Esophagus muscularis mucosa (tissue), 4 donors: ENCODE measurements around the gene C22orf23. TPM values are rescaled to one million over a fixed set of nuclear protein-coding genes. Genes with fewer than 3 reads are reported as not detected.

ENCODE experiments used
- DNase-seq: peaks from one replicate; pipeline ENCODE4 v3.0.0-alpha.2; 2017; ENCODE audit errors: extremely low spot score
- H3K27ac ChIP-seq, 4 donors: fragments of 200-600 bp; sonication (generic); replicated peaks in 1 of 4; 1 replicate in 3 of 4; 2 replicates in 1 of 4; pipeline ENCODE4 v1.5.1; 2016 to 2019; ENCODE audit warnings: mild to moderate bottlenecking in 1 of 4
- H3K27me3 ChIP-seq, 4 donors: fragments of 200-600 bp; sonication (generic); one replicate each; pipeline versions ENCODE4 v1.5.1 to v1.6.0; 2016 to 2019
- H3K36me3 ChIP-seq, 4 donors: fragments of 200-600 bp; sonication (generic); one replicate each; pipeline ENCODE4 v1.5.1; 2016 to 2019
- H3K4me1 ChIP-seq, 4 donors: fragments of 200-600 bp; sonication (generic); one replicate each; pipeline ENCODE4 v1.5.1; 2016 to 2019
- H3K4me3 ChIP-seq, 4 donors: fragments of 200-600 bp; sonication (generic); 1 replicate in 2 of 4; 2 replicates in 2 of 4; pipeline ENCODE4 v1.5.1; 2016 to 2019; ENCODE audit warnings: mild to moderate bottlenecking in 4 of 4, moderate library complexity in 1 of 4
- H3K9me3 ChIP-seq, 4 donors: fragments of 200-600 bp; sonication (generic); 1 replicate in 3 of 4; 2 replicates in 1 of 4; pipeline ENCODE4 v1.5.1; 2016 to 2019
- CTCF ChIP-seq, 3 experiments: fragments of 200-600 bp in 2 of 3; fragments of 450-650 bp in 1 of 3; sonication (generic) in 2 of 3; IDR thresholded peaks; one replicate each; pipeline ENCODE4 v1.5.1; 2017 to 2019; ENCODE audit warnings: antibody characterized with exemption in 3 of 3, mild to moderate bottlenecking in 2 of 3, moderate library complexity in 1 of 3
- EP300 ChIP-seq: sonication (generic); formaldehyde crosslinking; IDR thresholded peaks from one replicate; pipeline ENCODE4 v1.6.1; 2017; ENCODE audit warnings: antibody characterized with exemption
- POLR2A ChIP-seq: fragments of 450-650 bp; IDR thresholded peaks from one replicate; pipeline ENCODE4 v1.6.1; 2017; ENCODE audit warnings: antibody characterized with exemption, moderate library complexity, mild to moderate bottlenecking, low read depth
- POLR2AphosphoS5 ChIP-seq, 2 donors: sonication (generic); formaldehyde crosslinking; IDR thresholded peaks; one replicate each; pipeline ENCODE4 v1.6.1; 2017; ENCODE audit warnings: antibody characterized with exemption in 2 of 2
- WGBS: methylation state at CpG from one replicate; pipeline ENCODE4 v1.1.5; 2018; 5-methylcytosine and 5-hydroxymethylcytosine counted together
- intact Hi-C: fragments of 100-400 bp; cut with DNase I; formaldehyde crosslinking; loops from one replicate; pipeline ENCODE4 v1.15.1; 2023
- total RNA-seq, 4 donors: library from RNA; depleted of rRNA; stranded (reverse); fragments of >200 nt; gene quantifications; one replicate each; pipeline versions ENCODE4 v1.1.0 to v1.2.1, GENCODE V29; 2016

C22orf23 gene
- total RNA-seq, 4 donors from 2014 or later: not detected

GRCh38 chr22:37924386-37925065 is 28.9 kb downstream of the C22orf23 start:
- peak overlapping the region; percentile 40 to 61 (median 57) for H3K27ac ChIP-seq
- no peak overlapping the region for H3K4me3 ChIP-seq
- peaks cover 58 to 100% (median 96%) of the 10 kb centered on the region in 4 donors for H3K36me3 ChIP-seq
- 88% methylated on average over 16 of the region's 18 CpGs for WGBS
- intact Hi-C loops: no loop called here
- no peak for DNase-seq
- TF ChIP-seq CTCF (IDR thresholded peaks at IDR 0.05): no peak
- TF ChIP-seq POLR2A: no peak
- no peak for TF ChIP-seq POLR2AphosphoS5 (IDR thresholded peaks at IDR 0.05)
- no peak for TF ChIP-seq EP300
- H3K9me3 ChIP-seq: no peaks in the 10 kb centered on the region
- no peaks in the 10 kb centered on the region for H3K27me3 ChIP-seq
- H3K4me1 ChIP-seq: peaks cover 0 to 58% (median 32%) of the 10 kb centered on the region in 4 donors

- DNase-seq: no peak
- 100% methylated on average over 4 of the region's 4 CpGs for WGBS
- no peak for TF ChIP-seq POLR2A
- no peak for TF ChIP-seq POLR2AphosphoS5 (IDR thresholded peaks at IDR 0.05)
- no peak for TF ChIP-seq CTCF (IDR thresholded peaks at IDR 0.05)
- no peak for TF ChIP-seq EP300
- peak overlapping the region in 3 of 4 donors; percentile 40 to 61 (median 54) for H3K27ac ChIP-seq
- intact Hi-C loops: no loop called here
- H3K9me3 ChIP-seq: no peaks in the 10 kb centered on the region
- peaks cover 57 to 100% (median 96%) of the 10 kb centered on the region in 4 donors for H3K36me3 ChIP-seq
- no peaks in the 10 kb centered on the region for H3K27me3 ChIP-seq
- H3K4me3 ChIP-seq: no peak overlapping the region
- peaks cover 3 to 54% (median 26%) of the 10 kb centered on the region in 4 donors for H3K4me1 ChIP-seq
Observed at GRCh38 chr22:37923927-37924326, 29.5 kb downstream of the C22orf23 start.

- H3K9me3 ChIP-seq: no peaks in the 10 kb centered on the region
- TF ChIP-seq POLR2AphosphoS5 (IDR thresholded peaks at IDR 0.05) (no peak), CTCF (IDR thresholded peaks at IDR 0.05) (no peak), POLR2A (no peak), EP300 (no peak)
- peak overlapping the region; percentile 16 to 25 (median 22) for H3K27ac ChIP-seq
- H3K27me3 ChIP-seq: no peaks in the 10 kb centered on the region
- intact Hi-C loops: no loop called here
- no peak overlapping the region for H3K4me3 ChIP-seq
- DNase-seq: no peak
- H3K36me3 ChIP-seq: peaks cover 50 to 100% (median 96%) of the 10 kb centered on the region in 4 donors
- peaks cover 10 to 63% (median 31%) of the 10 kb centered on the region in 4 donors for H3K4me1 ChIP-seq
- 83% methylated on average over 6 of the region's 11 CpGs for WGBS
Observed at GRCh38 chr22:37922191-37922590, 31.2 kb downstream of the C22orf23 start.

GRCh38 chr22:37920126-37920525 is 33.3 kb downstream of the C22orf23 start:
- H3K36me3 ChIP-seq: peaks cover 41 to 100% (median 95%) of the 10 kb centered on the region in 4 donors

More at GRCh38 chr22:37920126-37920525, 33.3 kb downstream of the C22orf23 start:
- peaks cover 10 to 65% (median 28%) of the 10 kb centered on the region in 4 donors for H3K4me1 ChIP-seq
- no peak for TF ChIP-seq POLR2A
- no peak for TF ChIP-seq POLR2AphosphoS5 (IDR thresholded peaks at IDR 0.05)
- TF ChIP-seq CTCF (IDR thresholded peaks at IDR 0.05): no peak
- TF ChIP-seq EP300: no peak
- no peak for DNase-seq
- H3K4me3 ChIP-seq: no peak overlapping the region
- intact Hi-C loops: no loop called here
- no peaks in the 10 kb centered on the region for H3K9me3 ChIP-seq
- peak overlapping the region in 3 of 4 donors; percentile 21 to 58 (median 38) for H3K27ac ChIP-seq
- 77% methylated on average over 5 of the region's 5 CpGs for WGBS
- no peaks in the 10 kb centered on the region for H3K27me3 ChIP-seq
